Activated naive CD8-positive, alpha-beta T cell treated with anti-CD3 and anti-CD28 coated beads, Interleukin-2, amount 50 U/mL, for 24 hours (primary cell): ENCODE measurements around the gene NEURL1B.
"Not testable (repeated sequence)": the region's sequence is repeated elsewhere in the genome, so short reads cannot be mapped to it uniquely, and the experiment has no call there.

ENCODE experiments used
- ATAC-seq: fragments of 150-1000 bp; cut with Tn5 transposase; one replicate; pipeline ENCODE4 v1.10.0; 2021
- DNase-seq: peaks from one replicate; pipeline ENCODE4 v3.0.0; 2021
- H3K27ac Mint-ChIP-seq: one replicate; pipeline ENCODE4 v1.8.0; 2021; ENCODE audit warnings: mild to moderate bottlenecking, mixed read lengths
- H3K27me3 Mint-ChIP-seq: one replicate; pipeline ENCODE4 v1.8.0; 2021; ENCODE audit warnings: mixed read lengths
- H3K36me3 Mint-ChIP-seq: one replicate; pipeline ENCODE4 v1.8.0; 2021; ENCODE audit warnings: low read depth, mixed read lengths
- H3K4me1 Mint-ChIP-seq: one replicate; pipeline ENCODE4 v1.8.0; 2021; ENCODE audit warnings: mixed read lengths
- H3K4me3 Mint-ChIP-seq: one replicate; pipeline ENCODE4 v1.8.0; 2021; ENCODE audit warnings: mild to moderate bottlenecking, moderate library complexity, mixed read lengths
- H3K9me3 Mint-ChIP-seq: one replicate; pipeline ENCODE4 v1.8.0; 2021; ENCODE audit warnings: mixed read lengths

The NEURL1B gene

GRCh38 chr5:172640822-172641358 is at the start of gene NEURL1B:
NEURL1B (plus strand) TSS chr5:172641263; CDS start chr5:172641407, 144 bp downstream.
- Mint-ChIP-seq H3K27ac (no peak within 1 kb of the TSS), H3K4me1 (no peaks in the 10 kb centered on the region), H3K4me3 (peak within 1 kb of the TSS; percentile 13), H3K9me3 (no peaks in the 10 kb centered on the region), H3K27me3 (peaks cover 37% of the 10 kb centered on the region), H3K36me3 (no peaks in the 10 kb centered on the region)
- DNase-seq (peak; percentile 49), ATAC-seq (peak; percentile 67)

GRCh38 chr5:172591636-172592035 is 49.4 kb upstream of the NEURL1B start:
- DNase-seq (no peak), ATAC-seq (no peak)
- Mint-ChIP-seq H3K4me1 (no peaks in the 10 kb centered on the region), H3K27ac (no peak overlapping the region), H3K4me3 (no peak overlapping the region), H3K36me3 (no peaks in the 10 kb centered on the region), H3K27me3 (peaks cover under 1% of the 10 kb centered on the region), H3K9me3 (no peaks in the 10 kb centered on the region)

- ATAC-seq (no peak), DNase-seq (no peak)
- H3K9me3 Mint-ChIP-seq: no peaks in the 10 kb centered on the region
- peaks cover 3% of the 10 kb centered on the region for H3K27me3 Mint-ChIP-seq
- no peaks in the 10 kb centered on the region for H3K36me3 Mint-ChIP-seq
- no peaks in the 10 kb centered on the region for H3K4me1 Mint-ChIP-seq
- H3K27ac Mint-ChIP-seq: no peak overlapping the region
- no peak overlapping the region for H3K4me3 Mint-ChIP-seq
Measured at GRCh38 chr5:172592881-172593280, 48.2 kb upstream of the NEURL1B start.

- Mint-ChIP-seq H3K4me3 (no peak overlapping the region), H3K36me3 (no peaks in the 10 kb centered on the region), H3K4me1 (no peaks in the 10 kb centered on the region), H3K27ac (no peak overlapping the region), H3K27me3 (peaks cover 3% of the 10 kb centered on the region), H3K9me3 (no peaks in the 10 kb centered on the region)
- ATAC-seq (no peak), DNase-seq (no peak)
Measured at GRCh38 chr5:172593306-172593705, 47.8 kb upstream of the NEURL1B start.

- H3K4me1 Mint-ChIP-seq: no peaks in the 10 kb centered on the region
- H3K4me3 Mint-ChIP-seq: no peak overlapping the region
- H3K27ac Mint-ChIP-seq: no peak overlapping the region
- H3K27me3 Mint-ChIP-seq: peaks cover 3% of the 10 kb centered on the region
- ATAC-seq (no peak), DNase-seq (no peak)
- H3K9me3 Mint-ChIP-seq: no peaks in the 10 kb centered on the region
- no peaks in the 10 kb centered on the region for H3K36me3 Mint-ChIP-seq
Measured at GRCh38 chr5:172593721-172594235, 47.3 kb upstream of the NEURL1B start.

GRCh38 chr5:172594431-172594830 is 46.6 kb upstream of the NEURL1B start:
- Mint-ChIP-seq H3K9me3 (no peaks in the 10 kb centered on the region), H3K36me3 (no peaks in the 10 kb centered on the region), H3K4me1 (no peaks in the 10 kb centered on the region), H3K27ac (no peak overlapping the region), H3K27me3 (peaks cover 3% of the 10 kb centered on the region), H3K4me3 (no peak overlapping the region)
- no peak for DNase-seq
- ATAC-seq: no peak

- no peaks in the 10 kb centered on the region for H3K36me3 Mint-ChIP-seq
- ATAC-seq (no peak), DNase-seq (no peak)
- peaks cover 3% of the 10 kb centered on the region for H3K27me3 Mint-ChIP-seq
- H3K27ac Mint-ChIP-seq: no peak overlapping the region
- H3K4me1 Mint-ChIP-seq: no peaks in the 10 kb centered on the region
- no peak overlapping the region for H3K4me3 Mint-ChIP-seq
- H3K9me3 Mint-ChIP-seq: no peaks in the 10 kb centered on the region
Measured at GRCh38 chr5:172594867-172595466, 46.1 kb upstream of the NEURL1B start.

GRCh38 chr5:172595596-172596455 is 45.2 kb upstream of the NEURL1B start:
- no peaks in the 10 kb centered on the region for H3K36me3 Mint-ChIP-seq
- no peak overlapping the region for H3K4me3 Mint-ChIP-seq
- no peaks in the 10 kb centered on the region for H3K9me3 Mint-ChIP-seq
- DNase-seq (no peak), ATAC-seq (no peak)
- peaks cover 3% of the 10 kb centered on the region for H3K27me3 Mint-ChIP-seq
- no peak overlapping the region for H3K27ac Mint-ChIP-seq
- no peaks in the 10 kb centered on the region for H3K4me1 Mint-ChIP-seq

GRCh38 chr5:172596638-172597231 is 44.3 kb upstream of the NEURL1B start:
- Mint-ChIP-seq H3K36me3 (no peaks in the 10 kb centered on the region), H3K4me3 (no peak overlapping the region), H3K27me3 (peaks cover 3% of the 10 kb centered on the region), H3K27ac (no peak overlapping the region), H3K9me3 (no peaks in the 10 kb centered on the region), H3K4me1 (no peaks in the 10 kb centered on the region)
- ATAC-seq (no peak), DNase-seq (no peak)

- peaks cover 3% of the 10 kb centered on the region for H3K27me3 Mint-ChIP-seq
- DNase-seq (no peak), ATAC-seq (no peak)
- no peak overlapping the region for H3K4me3 Mint-ChIP-seq
- H3K4me1 Mint-ChIP-seq: no peaks in the 10 kb centered on the region
- no peak overlapping the region for H3K27ac Mint-ChIP-seq
- no peaks in the 10 kb centered on the region for H3K36me3 Mint-ChIP-seq
- H3K9me3 Mint-ChIP-seq: no peaks in the 10 kb centered on the region
Measured at GRCh38 chr5:172597755-172598155, 43.3 kb upstream of the NEURL1B start.

- H3K4me1 Mint-ChIP-seq: no peaks in the 10 kb centered on the region
- DNase-seq (no peak), ATAC-seq (no peak)
Measured at GRCh38 chr5:172598251-172599203, 42.5 kb upstream of the NEURL1B start.

GRCh38 chr5:172599204-172599567 is 41.9 kb upstream of the NEURL1B start:
- Mint-ChIP-seq H3K36me3 (no peaks in the 10 kb centered on the region), H3K4me3 (no peak overlapping the region), H3K4me1 (no peaks in the 10 kb centered on the region), H3K27ac (no peak overlapping the region), H3K27me3 (peaks cover 3% of the 10 kb centered on the region), H3K9me3 (no peaks in the 10 kb centered on the region)
- ATAC-seq: no peak
- DNase-seq: no peak

More at GRCh38 chr5:172598251-172599203, 42.5 kb upstream of the NEURL1B start:
- H3K4me3 Mint-ChIP-seq: no peak overlapping the region
- no peak overlapping the region for H3K27ac Mint-ChIP-seq
- H3K36me3 Mint-ChIP-seq: no peaks in the 10 kb centered on the region
- peaks cover 3% of the 10 kb centered on the region for H3K27me3 Mint-ChIP-seq
- H3K9me3 Mint-ChIP-seq: no peaks in the 10 kb centered on the region

- DNase-seq (no peak), ATAC-seq (no peak)
- Mint-ChIP-seq H3K27me3 (peaks cover 3% of the 10 kb centered on the region), H3K4me3 (no peak overlapping the region), H3K36me3 (no peaks in the 10 kb centered on the region), H3K9me3 (no peaks in the 10 kb centered on the region), H3K4me1 (no peaks in the 10 kb centered on the region), H3K27ac (no peak overlapping the region)
Measured at GRCh38 chr5:172600571-172600970, 40.5 kb upstream of the NEURL1B start.

- not testable (repeated sequence) for H3K36me3 Mint-ChIP-seq, H3K9me3 Mint-ChIP-seq, H3K4me1 Mint-ChIP-seq, DNase-seq, H3K27me3 Mint-ChIP-seq, ATAC-seq, H3K4me3 Mint-ChIP-seq, H3K27ac Mint-ChIP-seq
Measured at GRCh38 chr5:172601576-172601975, 39.5 kb upstream of the NEURL1B start.
